ENCODE data around the gene SLC38A8.

Gene SLC38A8

GRCh38 chr16:83967838-83968305 is 74.7 kb downstream of the SLC38A8 start, which contains the start of gene NECAB2:
NECAB2 (plus strand) TSS chr16:83968244; CDS start chr16:83968649, 405 bp downstream.
- DNase-seq = no peak

- DNase-seq = no peak
Measured at GRCh38 chr16:83967091-83967490, 75.5 kb downstream of the SLC38A8 start.

GRCh38 chr16:83966153-83966696 is 76.4 kb downstream of the SLC38A8 start:
- DNase-seq = no peak

GRCh38 chr16:83965444-83966152 is 77.0 kb downstream of the SLC38A8 start:
- no peak for DNase-seq

- no peak for DNase-seq
Measured at GRCh38 chr16:83964684-83965443, 77.7 kb downstream of the SLC38A8 start.

GRCh38 chr16:83963277-83964119 is 79.1 kb downstream of the SLC38A8 start:
- DNase-seq = no peak

- DNase-seq = no peak
Measured at GRCh38 chr16:83961591-83961990, 81.0 kb downstream of the SLC38A8 start.

GRCh38 chr16:83960521-83961249 is 81.9 kb downstream of the SLC38A8 start:
- DNase-seq = no peak

Data from NCI-H2171 (cell line).